Cerebellar nuclear complex (tissue), 1 donor: ENCODE data around the gene LIMA1.

ENCODE experiments used
- DNase-seq, 2 experiments: peaks; one replicate each; lab custom pipeline; 2025; lab: John Stamatoyannopoulos, UW

The LIMA1 gene

GRCh38 chr12:50218386-50218785, 64.9 kb downstream of the LIMA1 start:
- no peak for DNase-seq

GRCh38 chr12:50217202-50217601, 66.1 kb downstream of the LIMA1 start:
- no peak for DNase-seq

- no peak for DNase-seq
Observed at GRCh38 chr12:50215033-50215432, 68.3 kb downstream of the LIMA1 start.

- no peak for DNase-seq
Observed at GRCh38 chr12:50214018-50214417, 69.3 kb downstream of the LIMA1 start.

GRCh38 chr12:50213439-50213838, 69.9 kb downstream of the LIMA1 start:
- DNase-seq: no peak

- DNase-seq: no peak
Observed at GRCh38 chr12:50212071-50212467, 71.3 kb downstream of the LIMA1 start.

GRCh38 chr12:50211392-50212070, 71.8 kb downstream of the LIMA1 start:
- no peak for DNase-seq

GRCh38 chr12:50207424-50207823, 75.9 kb downstream of the LIMA1 start:
- no peak for DNase-seq

GRCh38 chr12:50205648-50206047, 77.7 kb downstream of the LIMA1 start:
- no peak for DNase-seq

- DNase-seq: no peak
Observed at GRCh38 chr12:50203691-50204090, 79.6 kb downstream of the LIMA1 start.

GRCh38 chr12:50201987-50202521, 81.3 kb downstream of the LIMA1 start:
- DNase-seq: no peak

GRCh38 chr12:50200552-50201273, 82.6 kb downstream of the LIMA1 start:
- DNase-seq: no peak

- no peak for DNase-seq
Observed at GRCh38 chr12:50198829-50199228, 84.5 kb downstream of the LIMA1 start.

GRCh38 chr12:50197297-50197727, 86.0 kb downstream of the LIMA1 start:
- DNase-seq: no peak

GRCh38 chr12:50196537-50196936, 86.8 kb downstream of the LIMA1 start:
- no peak for DNase-seq

GRCh38 chr12:50195832-50196231, 87.5 kb downstream of the LIMA1 start:
- DNase-seq: no peak

GRCh38 chr12:50192908-50193307, 90.4 kb downstream of the LIMA1 start:
- DNase-seq: no peak

- DNase-seq: no peak
Observed at GRCh38 chr12:50192236-50192635, 91.1 kb downstream of the LIMA1 start.

GRCh38 chr12:50190859-50191258, 92.5 kb downstream of the LIMA1 start:
- no peak for DNase-seq

GRCh38 chr12:50188875-50189575, 94.3 kb downstream of the LIMA1 start:
- no peak for DNase-seq

- no peak for DNase-seq
Observed at GRCh38 chr12:50188241-50188781, 95.0 kb downstream of the LIMA1 start.
